HG03457 (cell line): Measurements from ENCODE around the gene GRIN1.
"Not testable (repeated sequence)": the region's sequence is repeated elsewhere in the genome, so short reads cannot be mapped to it uniquely, and the experiment has no call there.

Experiments
- ATAC-seq: cut with Tn5 transposase; IDR thresholded peaks from one replicate; pipeline ENCODE4 v1.9.1; 2021; ENCODE audit warnings: moderate number of reproducible peaks; ENCODE audit not compliant: unreplicated experiment

The GRIN1 gene

DNA sequence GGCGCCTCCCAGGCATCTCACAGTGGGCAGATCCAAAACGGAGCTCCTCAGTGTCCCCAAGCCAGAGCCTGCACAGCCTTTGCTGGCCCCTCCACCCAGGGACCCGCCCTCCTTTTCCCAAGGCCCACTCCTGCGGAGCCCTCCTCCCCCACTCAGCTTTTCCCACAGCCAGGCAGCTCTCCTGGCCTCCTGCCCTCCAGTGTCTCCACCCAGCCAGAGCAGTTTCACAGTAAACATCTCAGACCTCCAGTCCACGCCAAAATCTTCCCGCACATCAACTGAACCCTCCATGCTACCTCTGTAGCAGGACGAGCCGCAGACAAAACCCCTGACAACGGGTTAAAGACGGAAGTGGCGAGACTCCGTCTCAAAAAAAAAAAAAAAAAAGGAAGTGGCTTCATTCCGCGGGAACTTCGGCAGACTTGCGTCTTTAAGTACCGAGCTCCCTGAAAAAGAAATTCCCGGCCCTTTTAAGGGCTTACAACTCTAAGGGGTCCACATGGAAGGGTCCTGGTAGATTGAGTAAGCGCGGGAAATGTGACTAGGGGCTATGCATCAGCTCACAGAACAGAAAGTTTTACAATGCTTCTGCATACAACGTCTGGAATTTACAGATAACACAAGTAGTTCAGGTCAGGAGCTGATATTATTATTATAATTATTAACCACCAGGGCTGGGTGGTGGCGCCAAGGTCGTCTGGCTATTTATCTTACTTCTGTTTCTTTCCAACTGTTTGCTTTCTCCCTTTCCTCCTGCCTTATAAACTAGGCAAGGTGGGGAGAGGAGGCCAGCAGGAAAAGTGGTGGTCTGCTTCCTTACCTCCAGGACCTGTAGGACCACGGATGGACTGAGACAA is 11.4 kb upstream of the GRIN1 start:
- ATAC-seq, result no peak

DNA sequence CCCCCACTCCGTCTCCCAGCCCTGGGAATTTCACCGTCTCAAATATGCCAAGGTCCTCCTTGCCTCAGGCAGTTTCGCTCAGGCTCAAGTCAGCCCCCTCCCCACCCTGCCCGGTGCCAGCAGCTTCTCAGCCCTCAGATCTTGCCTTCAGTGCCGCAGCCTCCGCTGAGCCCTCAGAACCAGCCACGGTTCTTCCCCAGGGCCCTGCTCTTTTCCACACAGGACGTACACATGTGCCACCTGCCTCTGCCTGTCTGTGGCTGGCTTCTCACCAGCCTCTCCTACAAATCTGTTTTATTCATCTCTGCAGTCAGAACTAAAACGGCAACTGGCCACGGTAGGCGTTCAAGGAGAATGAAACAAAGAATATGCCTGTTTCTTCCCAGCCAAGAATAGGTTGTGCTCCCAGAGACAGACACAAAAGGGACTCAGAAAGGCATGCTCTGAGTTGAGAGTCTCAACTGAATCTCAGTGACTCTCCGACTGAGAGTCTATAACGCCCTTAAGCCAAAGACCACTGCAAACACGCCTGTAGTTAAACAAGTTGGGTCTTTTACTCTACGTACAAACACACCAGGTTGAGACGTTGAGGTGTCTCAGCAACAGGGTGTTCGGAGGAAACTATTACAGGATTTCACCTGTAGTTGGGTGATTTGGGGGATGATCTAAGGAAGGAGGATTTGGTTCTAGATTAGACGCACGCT is 10.6 kb upstream of the GRIN1 start:
- ATAC-seq, result no peak

DNA sequence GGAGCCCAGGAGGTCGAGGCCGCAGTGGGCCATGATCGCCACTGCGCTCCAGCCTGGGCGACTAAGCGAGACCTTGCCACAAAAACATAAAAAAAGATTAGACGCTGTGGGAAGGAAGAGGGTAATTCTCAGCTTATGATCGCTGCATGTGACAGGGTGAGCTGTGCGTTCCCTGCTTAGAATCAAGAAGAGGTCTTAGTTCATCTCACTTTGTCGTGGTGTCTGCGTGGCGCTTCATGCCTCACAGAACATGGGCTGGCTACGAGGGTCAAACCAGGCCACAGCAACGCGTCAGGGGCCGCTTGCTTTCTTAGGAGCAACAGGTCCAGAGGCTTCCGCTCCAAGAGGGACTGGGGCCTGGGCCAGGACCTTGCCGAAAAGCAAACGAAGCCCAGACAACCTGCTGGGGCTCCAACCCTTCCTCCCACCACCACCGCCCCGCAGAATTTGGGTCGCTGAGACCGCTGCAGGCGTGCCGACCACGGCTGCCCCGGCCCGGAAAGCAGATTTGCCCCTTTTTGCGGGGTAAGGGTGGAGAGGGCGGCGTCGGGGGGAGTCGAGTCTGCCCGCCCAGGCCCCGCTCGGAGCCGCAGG is 10.0 kb upstream of the GRIN1 start:
- ATAC-seq, result no peak

DNA sequence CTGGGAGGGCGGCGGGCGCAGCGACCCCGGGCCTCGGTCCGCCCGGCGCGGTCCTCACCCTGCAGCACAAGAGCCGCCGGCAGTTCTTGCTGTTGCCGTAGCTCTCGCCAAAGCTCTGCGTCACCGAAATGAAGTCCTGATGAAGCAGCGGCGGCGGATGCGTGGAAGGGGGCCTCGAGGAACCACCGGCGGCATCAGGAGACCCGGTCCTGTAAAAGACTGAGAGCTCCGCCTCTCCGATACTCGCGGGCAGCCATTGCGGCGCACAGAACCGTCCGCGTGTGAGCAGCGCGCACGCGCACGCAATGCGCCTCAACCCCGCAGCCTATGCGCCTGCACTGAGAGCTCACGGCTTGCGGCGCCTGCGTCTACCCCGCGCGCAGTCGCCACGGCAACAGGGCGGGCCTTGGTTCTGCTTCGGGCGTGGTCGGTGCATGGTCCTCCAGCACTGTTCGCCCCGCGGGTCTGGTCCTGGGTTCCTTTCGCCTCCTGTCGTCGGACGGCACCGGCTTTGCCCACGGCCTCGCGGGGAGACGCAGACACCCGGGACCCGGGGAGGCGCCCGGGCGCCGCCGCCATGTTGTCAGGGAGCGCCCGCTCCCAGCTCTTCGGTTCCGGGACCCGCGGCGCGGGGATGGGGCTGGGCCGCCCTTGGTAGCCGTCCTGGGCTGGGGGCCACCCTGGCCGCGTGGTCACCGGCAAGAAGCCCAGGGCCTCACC is 9.3 kb upstream of the GRIN1 start:
- ATAC-seq, result peak; percentile 66

GRCh38 chr9:137130176-137130755 is 8.7 kb upstream of the GRIN1 start:
- ATAC-seq, result peak; percentile 8

DNA sequence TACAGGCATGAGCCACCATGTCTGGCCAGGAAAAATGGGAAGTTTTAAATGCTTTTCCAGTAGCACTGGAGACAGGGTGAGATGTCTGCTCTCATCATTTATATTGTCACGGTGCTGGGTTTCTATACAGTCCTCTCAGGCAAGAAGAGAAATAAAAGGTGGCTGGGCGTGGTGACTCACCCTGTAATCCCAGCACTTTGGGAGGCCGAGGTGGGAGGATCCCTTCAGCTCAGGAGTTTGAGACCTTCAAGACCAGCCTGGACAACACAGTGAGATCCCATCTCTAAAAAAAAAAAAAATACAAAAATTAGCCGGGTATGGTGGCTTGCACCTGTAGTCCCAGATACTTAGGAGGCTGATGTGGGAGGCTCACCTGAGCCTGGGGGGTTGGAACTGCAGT is 4.8 kb upstream of the GRIN1 start:
- no peak for ATAC-seq

GRCh38 chr9:137135154-137135553 is 3.8 kb upstream of the GRIN1 start:
- ATAC-seq, result not testable (repeated sequence)

DNA sequence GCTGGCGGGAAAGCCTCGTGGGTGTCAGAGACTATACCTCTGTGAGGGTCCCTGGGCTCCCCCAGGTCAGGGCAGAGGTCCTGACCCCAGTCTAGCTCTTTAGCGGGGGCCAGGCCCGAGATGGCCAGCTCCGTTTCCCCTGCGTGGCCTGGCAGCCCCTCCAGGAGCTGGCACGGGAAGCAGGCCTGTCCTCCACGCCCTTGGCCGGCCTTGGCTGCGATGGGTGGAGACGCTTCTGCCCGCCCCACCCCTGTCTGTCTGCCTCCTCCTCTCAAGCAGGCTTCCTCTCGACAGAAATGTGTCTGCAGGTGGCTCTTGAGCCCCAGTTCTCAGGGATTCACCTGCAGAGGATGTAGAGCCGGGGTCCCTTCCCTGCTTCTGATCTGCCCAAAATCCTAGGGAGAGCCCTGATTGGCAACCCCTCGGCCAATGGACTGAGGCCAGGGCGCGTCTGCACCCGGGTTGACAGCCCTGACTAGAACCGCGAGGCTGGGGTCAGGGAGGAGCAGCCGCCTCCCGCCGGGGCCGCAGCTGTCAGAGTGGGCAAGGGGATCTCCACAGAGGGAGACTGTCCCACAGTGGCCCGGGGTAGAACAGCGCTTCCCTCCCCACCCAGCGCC is 2.6 kb upstream of the GRIN1 start:
- ATAC-seq, result no peak

- no peak for ATAC-seq
Measured at GRCh38 chr9:137136881-137137607, 1.9 kb upstream of the GRIN1 start.

- ATAC-seq, result no peak
Measured at GRCh38 chr9:137138058-137138721, 764 bp upstream of the GRIN1 start.

- no peak for ATAC-seq
Measured at GRCh38 chr9:137139468-137140150, 655 bp downstream of the GRIN1 start.

GRCh38 chr9:137140151-137141012 is 1.4 kb downstream of the GRIN1 start:
- ATAC-seq, result no peak

GRCh38 chr9:137141050-137141810 is 2.3 kb downstream of the GRIN1 start:
- no peak for ATAC-seq

DNA sequence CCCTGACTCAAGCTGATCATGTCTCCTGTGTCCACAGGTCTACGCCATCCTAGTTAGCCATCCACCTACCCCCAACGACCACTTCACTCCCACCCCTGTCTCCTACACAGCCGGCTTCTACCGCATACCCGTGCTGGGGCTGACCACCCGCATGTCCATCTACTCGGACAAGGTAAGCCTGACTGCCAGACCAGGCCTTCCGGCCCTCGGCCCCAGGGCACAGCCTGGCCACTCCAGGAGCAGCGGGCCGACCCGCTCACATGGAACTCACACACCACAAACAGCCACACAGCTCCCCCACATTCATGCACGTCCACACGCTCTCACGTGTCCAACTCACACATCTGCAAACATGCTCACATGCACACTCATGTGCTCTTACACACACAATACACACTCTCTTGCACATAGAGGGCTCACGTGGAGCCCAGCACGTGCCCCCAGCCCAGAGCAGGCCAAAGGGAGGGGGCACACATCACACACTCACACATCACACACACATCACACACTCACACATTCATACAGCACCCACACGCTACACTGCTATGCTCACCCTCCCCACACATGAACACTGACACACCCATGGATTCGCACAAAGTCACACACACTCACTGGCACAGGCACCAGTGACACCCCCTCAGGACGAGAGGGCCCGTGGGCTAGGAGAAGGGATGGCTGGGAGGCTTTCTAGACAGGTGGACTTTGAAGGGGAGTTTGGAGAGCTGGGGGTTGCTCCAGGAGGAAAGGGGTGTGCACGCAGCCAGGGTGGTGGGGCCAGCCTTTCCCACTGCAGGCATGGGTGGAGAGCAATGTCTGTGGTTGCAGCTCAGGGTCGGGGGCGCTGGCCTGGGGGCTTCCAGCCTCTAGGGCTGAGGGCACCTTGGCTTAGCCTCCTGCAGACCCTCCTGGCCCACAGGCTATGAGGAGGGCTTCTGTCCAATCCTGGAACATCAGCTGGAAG is 3.3 kb downstream of the GRIN1 start:
- ATAC-seq, result no peak

- no peak for ATAC-seq
Measured at GRCh38 chr9:137143459-137143858, 4.5 kb downstream of the GRIN1 start.
